Measurements from ENCODE around the gene ERBB4. TPM values are rescaled to one million over a fixed set of nuclear protein-coding genes. Genes with fewer than 3 reads are reported as not detected.

The ERBB4 gene
- total RNA-seq, 1 experiment from 2014 or later: 40.6 TPM

- H3K27ac ChIP-seq (ENCODE audit: low read depth, low read length, poor library complexity, severe bottlenecking): no peak overlapping the region
- TF ChIP-seq, protein P1, sequence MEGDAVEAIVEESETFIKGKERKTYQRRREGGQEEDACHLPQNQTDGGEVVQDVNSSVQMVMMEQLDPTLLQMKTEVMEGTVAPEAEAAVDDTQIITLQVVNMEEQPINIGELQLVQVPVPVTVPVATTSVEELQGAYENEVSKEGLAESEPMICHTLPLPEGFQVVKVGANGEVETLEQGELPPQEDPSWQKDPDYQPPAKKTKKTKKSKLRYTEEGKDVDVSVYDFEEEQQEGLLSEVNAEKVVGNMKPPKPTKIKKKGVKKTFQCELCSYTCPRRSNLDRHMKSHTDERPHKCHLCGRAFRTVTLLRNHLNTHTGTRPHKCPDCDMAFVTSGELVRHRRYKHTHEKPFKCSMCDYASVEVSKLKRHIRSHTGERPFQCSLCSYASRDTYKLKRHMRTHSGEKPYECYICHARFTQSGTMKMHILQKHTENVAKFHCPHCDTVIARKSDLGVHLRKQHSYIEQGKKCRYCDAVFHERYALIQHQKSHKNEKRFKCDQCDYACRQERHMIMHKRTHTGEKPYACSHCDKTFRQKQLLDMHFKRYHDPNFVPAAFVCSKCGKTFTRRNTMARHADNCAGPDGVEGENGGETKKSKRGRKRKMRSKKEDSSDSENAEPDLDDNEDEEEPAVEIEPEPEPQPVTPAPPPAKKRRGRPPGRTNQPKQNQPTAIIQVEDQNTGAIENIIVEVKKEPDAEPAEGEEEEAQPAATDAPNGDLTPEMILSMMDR (conservative IDR thresholded peaks at IDR 0.05; ENCODE audit: low read depth, low read length): no peak
- H3K27me3 ChIP-seq (replicated peaks; ENCODE audit: insufficient read depth, low read depth, low read length, poor library complexity): no peaks in the 10 kb centered on the region
- DNase-seq (ENCODE audit: low spot score): no peak
- ChIA-PET POLR2A (ENCODE audit: low non-redundant PET) (no interaction called here), CTCF (no interaction called here)
- intact Hi-C loops (cut with micrococcal nuclease; ENCODE audit: unreplicated experiment): loop anchor here (10.0 kb wide), 1 partner anchor 138 kb away; no protein-coding TSS in a partner anchor
- no TSS peak for BruUV-seq (replicated peaks)
- no peaks in the 10 kb centered on the region for H3K4me1 ChIP-seq (ENCODE audit: insufficient read depth, low read length, poor library complexity, severe bottlenecking)
- no peaks in the 10 kb centered on the region for H3K9me3 ChIP-seq (ENCODE audit: low read depth, low read length, poor library complexity, severe bottlenecking)
- H3K4me3 ChIP-seq (ENCODE audit: low read depth, low read length, poor library complexity, severe bottlenecking): no peak overlapping the region
- H3K36me3 ChIP-seq (ENCODE audit: insufficient read depth, low read length, poor library complexity, severe bottlenecking): no peaks in the 10 kb centered on the region
These were observed 396.0 kb downstream of the ERBB4 start for GRCh38 chr2:212142631-212143030.

GRCh38 chr2:212141499-212141898 is 397.1 kb downstream of the ERBB4 start:
- no peaks in the 10 kb centered on the region for H3K9me3 ChIP-seq (ENCODE audit: low read depth, low read length, poor library complexity, severe bottlenecking)
- BruUV-seq (replicated peaks): no TSS peak
- CTCF ChIA-PET: no interaction called here

DNA sequence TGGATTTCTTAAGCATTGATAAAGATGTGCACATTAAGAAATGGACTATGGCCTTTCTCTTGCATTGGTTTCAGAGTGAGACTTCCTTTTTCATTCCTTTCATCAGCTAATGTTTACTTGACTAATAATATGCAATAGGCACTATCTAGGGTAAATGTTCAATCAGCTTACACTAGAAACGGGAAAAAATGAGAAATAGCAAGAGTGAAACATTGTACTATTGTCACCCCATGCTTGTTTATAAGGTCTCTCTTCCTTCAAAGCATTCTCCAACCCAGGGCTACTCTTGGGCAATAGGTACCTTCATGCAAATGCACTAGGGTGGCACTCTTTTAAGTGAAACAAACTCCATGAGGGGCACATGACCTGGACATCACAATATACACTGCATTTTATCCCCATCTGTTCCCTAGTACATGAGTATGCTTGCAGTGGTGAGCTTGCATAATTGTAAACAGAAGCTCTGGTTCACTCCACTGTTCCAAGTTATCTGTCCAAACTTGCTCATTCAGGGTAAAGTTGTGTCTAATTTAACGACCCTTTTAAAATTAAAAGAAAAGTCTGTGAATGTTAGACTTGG is 402.3 kb downstream of the ERBB4 start:
- peaks cover 12% of the 10 kb centered on the region for H3K4me1 ChIP-seq (ENCODE audit: insufficient read depth, low read length, poor library complexity, severe bottlenecking)
- no peak overlapping the region for H3K4me3 ChIP-seq (ENCODE audit: low read depth, low read length, poor library complexity, severe bottlenecking)
- DNase-seq (ENCODE audit: low spot score): no peak
- no TSS peak for BruUV-seq (replicated peaks)
- POLR2A ChIA-PET (ENCODE audit: low non-redundant PET): no interaction called here
- H3K9me3 ChIP-seq (ENCODE audit: low read depth, low read length, poor library complexity, severe bottlenecking): no peaks in the 10 kb centered on the region
- H3K27me3 ChIP-seq (replicated peaks; ENCODE audit: insufficient read depth, low read depth, low read length, poor library complexity): no peaks in the 10 kb centered on the region
- H3K27ac ChIP-seq (ENCODE audit: low read depth, low read length, poor library complexity, severe bottlenecking): no peak overlapping the region
- intact Hi-C loops (cut with micrococcal nuclease; ENCODE audit: unreplicated experiment): no loop called here
- CTCF ChIA-PET: no interaction called here
- no peaks in the 10 kb centered on the region for H3K36me3 ChIP-seq (ENCODE audit: insufficient read depth, low read length, poor library complexity, severe bottlenecking)
- TF ChIP-seq, protein P1 (conservative IDR thresholded peaks at IDR 0.05; ENCODE audit: low read depth, low read length): no peak
- TF ChIP-seq EZH2 (IDR thresholded peaks at IDR 0.05; ENCODE audit: borderline replicate concordance, low read depth, low read length, poor library complexity, severe bottlenecking): no peak

More at GRCh38 chr2:212141499-212141898, 397.1 kb downstream of the ERBB4 start:
- no peak for TF ChIP-seq EZH2 (IDR thresholded peaks at IDR 0.05; ENCODE audit: borderline replicate concordance, low read depth, low read length, poor library complexity, severe bottlenecking)
- TF ChIP-seq, protein P1 (conservative IDR thresholded peaks at IDR 0.05; ENCODE audit: low read depth, low read length): no peak
- intact Hi-C loops (cut with micrococcal nuclease; ENCODE audit: unreplicated experiment): loop anchor here (10.0 kb wide), 1 partner anchor 137 kb away; no protein-coding TSS in a partner anchor
- no peak for DNase-seq (ENCODE audit: low spot score)
- no peaks in the 10 kb centered on the region for H3K4me1 ChIP-seq (ENCODE audit: insufficient read depth, low read length, poor library complexity, severe bottlenecking)
- no peaks in the 10 kb centered on the region for H3K36me3 ChIP-seq (ENCODE audit: insufficient read depth, low read length, poor library complexity, severe bottlenecking)
- H3K27me3 ChIP-seq (replicated peaks; ENCODE audit: insufficient read depth, low read depth, low read length, poor library complexity): no peaks in the 10 kb centered on the region
- H3K27ac ChIP-seq (ENCODE audit: low read depth, low read length, poor library complexity, severe bottlenecking): no peak overlapping the region
- POLR2A ChIA-PET (ENCODE audit: low non-redundant PET): no interaction called here
- no peak overlapping the region for H3K4me3 ChIP-seq (ENCODE audit: low read depth, low read length, poor library complexity, severe bottlenecking)
